GM23338 (cell line): ENCODE results near the gene LARP7. TPM values are rescaled to one million over a fixed set of nuclear protein-coding genes. Genes with fewer than 3 reads are reported as not detected.

Experiments
- ATAC-seq: fragments of 200-7000 bp; cut with Tn5 transposase; 3 replicates; pipeline ENCODE4 v1.9.1; 2020
- DNase-seq: peaks from one replicate; pipeline ENCODE4 v3.0.0-alpha.2; 2015; ENCODE audit warnings: low spot score
- H2AFZ ChIP-seq: fragments of 200-600 bp; sonication (generic); 2 replicates; pipeline ENCODE4 v1.8.0; 2016; ENCODE audit warnings: antibody characterized with exemption, mild to moderate bottlenecking, moderate library complexity
- H3F3A ChIP-seq: fragments of 200-600 bp; sonication (generic); replicated peaks from 2 replicates; pipeline ENCODE4 v1.8.0; 2017; ENCODE audit warnings: antibody characterized with exemption, mixed run types, low read depth
- H3K27ac ChIP-seq: fragments of 200-600 bp; sonication (generic); 2 replicates; pipeline ENCODE4 v1.6.1; 2016; ENCODE audit warnings: low read depth
- H3K27me3 ChIP-seq: fragments of 200-600 bp; sonication (generic); 2 replicates; pipeline ENCODE4 v1.8.0; 2016; ENCODE audit warnings: mild to moderate bottlenecking, mixed run types, moderate library complexity; ENCODE audit not compliant: insufficient read depth
- H3K36me3 ChIP-seq: fragments of 200-600 bp; sonication (generic); 2 replicates; pipeline ENCODE4 v1.8.0; 2016; ENCODE audit warnings: mild to moderate bottlenecking; ENCODE audit not compliant: insufficient read depth
- H3K4me1 ChIP-seq: fragments of 200-600 bp; sonication (generic); 2 replicates; pipeline ENCODE4 v1.8.0; 2016; ENCODE audit warnings: mild to moderate bottlenecking, moderate library complexity; ENCODE audit not compliant: insufficient read depth
- H3K4me2 ChIP-seq: fragments of 200-600 bp; sonication (generic); 2 replicates; pipeline ENCODE4 v1.7.1; 2017; ENCODE audit warnings: mixed run types
- H3K4me3 ChIP-seq: fragments of 200-600 bp; sonication (generic); 2 replicates; pipeline ENCODE4 v1.6.1; 2016; ENCODE audit warnings: mixed run types
- H3K79me2 ChIP-seq: fragments of 200-600 bp; sonication (generic); replicated peaks from 2 replicates; pipeline ENCODE4 v1.8.0; 2017; ENCODE audit warnings: mild to moderate bottlenecking; ENCODE audit not compliant: insufficient read depth
- H3K9me2 ChIP-seq: fragments of 200-600 bp; sonication (generic); 2 replicates; pipeline ENCODE4 v1.8.0; 2017; ENCODE audit not compliant: insufficient read depth
- H4K20me1 ChIP-seq: fragments of 200-600 bp; sonication (generic); replicated peaks from 2 replicates; pipeline ENCODE4 v1.8.0; 2017; ENCODE audit warnings: mild to moderate bottlenecking; ENCODE audit not compliant: insufficient read depth
- H3K27ac Mint-ChIP-seq: 2 replicates; pipeline ENCODE4 v1.8.0; 2020; ENCODE audit warnings: inconsistent platforms, mild to moderate bottlenecking, moderate library complexity, mixed read lengths
- H3K27me3 Mint-ChIP-seq: 3 replicates; pipeline ENCODE4 v1.8.0; 2022; ENCODE audit warnings: low read depth, mild to moderate bottlenecking, moderate library complexity, mixed read lengths, inconsistent platforms; ENCODE audit not compliant: insufficient read depth, poor library complexity
- H3K36me3 Mint-ChIP-seq: 3 replicates; pipeline ENCODE4 v1.8.0; 2021; ENCODE audit warnings: low read depth, mild to moderate bottlenecking, inconsistent platforms, moderate library complexity, mixed read lengths
- H3K4me1 Mint-ChIP-seq: 3 replicates; pipeline ENCODE4 v1.8.0; 2020; ENCODE audit warnings: mild to moderate bottlenecking, inconsistent platforms, mixed read lengths
- H3K4me3 Mint-ChIP-seq: 3 replicates; pipeline ENCODE4 v1.8.0; 2021; ENCODE audit warnings: moderate library complexity, mild to moderate bottlenecking, inconsistent platforms, mixed read lengths
- H3K9me3 Mint-ChIP-seq: 3 replicates; pipeline ENCODE4 v1.8.0; 2020; ENCODE audit warnings: moderate library complexity, mild to moderate bottlenecking, inconsistent platforms, mixed read lengths
- CREB1 ChIP-seq: fragments of 250-450 bp; sonication (Bioruptor Pico); IDR thresholded peaks from 2 replicates; pipeline ENCODE4 v1.5.0; 2020; ENCODE audit warnings: low read depth, mild to moderate bottlenecking, moderate library complexity
- ETS1 ChIP-seq: IDR thresholded peaks from 2 replicates; pipeline ENCODE4 v1.6.1; 2016; ENCODE audit warnings: antibody characterized with exemption
- POLR2AphosphoS5 ChIP-seq: IDR thresholded peaks from 2 replicates; pipeline ENCODE4 v1.6.1; 2016; ENCODE audit warnings: antibody characterized with exemption, low read depth
- STAT1 ChIP-seq: IDR thresholded peaks from one replicate; pipeline ENCODE4 v1.6.1; 2016; ENCODE audit warnings: antibody characterized with exemption; ENCODE audit not compliant: unreplicated experiment
- ZNF462 ChIP-seq: fragments of 250-450 bp; sonication (Bioruptor Pico); IDR thresholded peaks from 2 replicates; pipeline ENCODE4 v1.5.0; 2020; ENCODE audit warnings: mild to moderate bottlenecking, moderate library complexity
- polyA plus RNA-seq: library from polyadenylated mRNA; unstranded; fragments of >200 nt; fragmentation: Nextera tagmentation; extraction: Ambion mirVana; gene quantifications from 2 replicates; pipeline ENCODE4 v1.2.1, GENCODE V29; 2016
- total RNA-seq: library from RNA; depleted of rRNA; stranded (reverse); fragments of >200 nt; shearing (Covaris generic); gene quantifications from 2 replicates; pipeline ENCODE4 v1.2.3, GENCODE V29; 2014

The LARP7 gene
- total and polyA plus RNA-seq, 2 experiments from 2014 or later = 25.8 to 157 TPM

- TF ChIP-seq ZNF462 (CRISPR knock-in tag) (no peak), POLR2AphosphoS5 (peak; percentile 89; the same call in 1 of the 2 replicates), STAT1 (no peak), ETS1 (peak; percentile 28; the same call in 1 of the 2 replicates), CREB1 (CRISPR knock-in tag) (no peak)
Measured at GRCh38 chr4:112646632-112647537, 9.9 kb downstream of the LARP7 start.

More at GRCh38 chr4:112646632-112647537, 9.9 kb downstream of the LARP7 start:
- Mint-ChIP-seq H3K9me3 (peaks cover 21% of the 10 kb centered on the region), H3K4me1 (peaks cover 32% of the 10 kb centered on the region), H3K27ac (peak overlapping the region; percentile 100), H3K4me3 (peak overlapping the region; percentile 97), H3K27me3 (peaks cover 39% of the 10 kb centered on the region), H3K36me3 (peaks cover 57% of the 10 kb centered on the region)
- Histone ChIP-seq H3K4me3 (peak overlapping the region; percentile 69), H3K9me2 (no peaks in the 10 kb centered on the region), H3K27ac (peak overlapping the region; percentile 97), H2AFZ (no peak overlapping the region), H3K4me1 (no peaks in the 10 kb centered on the region), H3K79me2 (peaks cover 50% of the 10 kb centered on the region), H4K20me1 (no peaks in the 10 kb centered on the region), H3F3A (peaks cover 7% of the 10 kb centered on the region), H3K36me3 (peaks cover 18% of the 10 kb centered on the region), H3K4me2 (peak overlapping the region; percentile 74), H3K27me3 (no peaks in the 10 kb centered on the region)
- DNase-seq = no peak
- no peak for ATAC-seq
